ENCODE measurements around the gene ISG15.

Gene ISG15

DNA sequence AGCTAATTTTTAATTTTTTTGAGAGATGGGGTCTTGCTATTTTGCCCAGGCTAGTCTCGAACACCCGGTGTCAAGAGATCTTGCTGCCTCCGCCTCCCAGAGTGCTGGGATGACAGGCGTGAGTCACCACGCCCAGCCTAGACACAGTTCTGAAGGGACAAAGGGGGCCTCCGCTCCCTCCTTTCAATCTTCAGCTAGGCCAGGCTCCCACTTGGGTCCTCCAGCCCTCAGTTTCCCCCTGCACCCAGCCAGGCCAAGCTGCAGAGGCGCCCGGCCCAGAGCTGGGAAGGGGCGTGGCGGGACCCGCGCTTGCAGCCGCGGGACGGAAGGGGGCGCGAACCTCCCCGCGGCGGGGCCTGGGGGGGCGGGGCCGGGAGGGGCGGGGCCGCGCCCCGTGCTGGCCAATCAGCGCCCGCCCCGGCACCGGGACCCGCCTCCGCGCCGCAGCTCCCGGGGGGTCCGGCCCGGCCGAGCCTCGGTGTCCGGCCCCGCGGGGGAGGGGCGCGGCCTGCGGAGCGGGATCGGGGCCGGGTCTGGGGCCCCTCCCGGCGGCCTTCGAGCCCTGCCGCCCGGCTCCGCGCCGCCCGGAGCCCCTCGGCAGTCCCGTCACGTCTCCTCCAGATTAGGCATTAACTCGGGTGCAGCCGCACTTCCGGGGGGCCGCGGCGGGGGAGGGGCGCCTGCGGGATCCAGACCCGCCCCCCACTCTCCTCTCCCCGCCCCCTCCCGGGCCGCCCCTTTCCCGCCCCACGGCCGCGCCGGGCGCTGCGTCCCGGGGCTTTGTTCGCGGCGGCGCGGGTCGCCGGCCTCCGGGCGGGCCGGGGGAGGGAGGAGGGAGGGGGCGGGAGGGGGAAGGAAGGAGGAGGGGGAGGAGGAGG lies 6.1 kb downstream of the ISG15 start:
- H3K4me3 ChIP-seq (ENCODE audit: low read depth, low read length, poor library complexity, severe bottlenecking) = peak overlapping the region; percentile 53
- H3K9me3 ChIP-seq (ENCODE audit: low read length) = no peaks in the 10 kb centered on the region
- TF ChIP-seq CTCF (IDR thresholded peaks at IDR 0.05; ENCODE audit: low read length) (peak; percentile 18; the same call in 1 of the 2 replicates), EZH2 (IDR thresholded peaks at IDR 0.05; ENCODE audit: borderline replicate concordance, low read length) (no peak)
- H3K9ac ChIP-seq (ENCODE audit: low read length) = peak overlapping the region; percentile 48; the same call in 1 of the 2 replicates
- H3K27ac ChIP-seq (ENCODE audit: low read depth, low read length, poor library complexity, severe bottlenecking) = no peak overlapping the region
- H3K4me2 ChIP-seq (ENCODE audit: low read length) = peak overlapping the region; percentile 41
- H4K20me1 ChIP-seq (ENCODE audit: insufficient read depth, low read length) = no peaks in the 10 kb centered on the region
- no peaks in the 10 kb centered on the region for H3K36me3 ChIP-seq (ENCODE audit: insufficient read depth, low read length)
- H2AFZ ChIP-seq (ENCODE audit: low read length) = no peak overlapping the region
- H3F3A ChIP-seq (ENCODE audit: insufficient read depth, low read length) = no peaks in the 10 kb centered on the region
- H3K79me2 ChIP-seq (ENCODE audit: insufficient read depth, low read length) = no peaks in the 10 kb centered on the region
- H3K27me3 ChIP-seq (ENCODE audit: insufficient read depth, low read length) = peaks cover 16% of the 10 kb centered on the region; the same call in 1 of the 2 replicates
- H3K9me2 ChIP-seq (ENCODE audit: low read depth, low read length) = no peaks in the 10 kb centered on the region
- H3K4me1 ChIP-seq (ENCODE audit: insufficient read depth, low read length, severe bottlenecking) = peaks cover 12% of the 10 kb centered on the region

GRCh38 chr1:1020000-1020404 lies 6.7 kb downstream of the ISG15 start, which contains the start of gene AGRN:
AGRN (plus strand) TSS chr1:1020120; CDS start chr1:1020173, 53 bp downstream.
- no peaks in the 10 kb centered on the region for H3K9me3 ChIP-seq (ENCODE audit: low read length)
- H3F3A ChIP-seq (ENCODE audit: insufficient read depth, low read length) = no peaks in the 10 kb centered on the region
- H3K27ac ChIP-seq (ENCODE audit: low read depth, low read length, poor library complexity, severe bottlenecking) = no peak within 1 kb of the TSS
- H3K4me2 ChIP-seq (ENCODE audit: low read length) = peak within 1 kb of the TSS; percentile 81
- peaks cover 16% of the 10 kb centered on the region; the same call in 1 of the 2 replicates for H3K27me3 ChIP-seq (ENCODE audit: insufficient read depth, low read length)
- H3K9me2 ChIP-seq (ENCODE audit: low read depth, low read length) = no peaks in the 10 kb centered on the region
- no peaks in the 10 kb centered on the region for H4K20me1 ChIP-seq (ENCODE audit: insufficient read depth, low read length)
- H3K9ac ChIP-seq (ENCODE audit: low read length) = peak within 1 kb of the TSS; percentile 51; the same call in 1 of the 2 replicates
- TF ChIP-seq CTCF (IDR thresholded peaks at IDR 0.05; ENCODE audit: low read length) = no peak
- no peak for TF ChIP-seq EZH2 (IDR thresholded peaks at IDR 0.05; ENCODE audit: borderline replicate concordance, low read length)
- peaks cover 6% of the 10 kb centered on the region for H3K4me1 ChIP-seq (ENCODE audit: insufficient read depth, low read length, severe bottlenecking)
- no peaks in the 10 kb centered on the region for H3K79me2 ChIP-seq (ENCODE audit: insufficient read depth, low read length)
- no peaks in the 10 kb centered on the region for H3K36me3 ChIP-seq (ENCODE audit: insufficient read depth, low read length)
- H3K4me3 ChIP-seq (ENCODE audit: low read depth, low read length, poor library complexity, severe bottlenecking) = peak within 1 kb of the TSS; percentile 61
- no peak within 1 kb of the TSS for H2AFZ ChIP-seq (ENCODE audit: low read length)

DNA sequence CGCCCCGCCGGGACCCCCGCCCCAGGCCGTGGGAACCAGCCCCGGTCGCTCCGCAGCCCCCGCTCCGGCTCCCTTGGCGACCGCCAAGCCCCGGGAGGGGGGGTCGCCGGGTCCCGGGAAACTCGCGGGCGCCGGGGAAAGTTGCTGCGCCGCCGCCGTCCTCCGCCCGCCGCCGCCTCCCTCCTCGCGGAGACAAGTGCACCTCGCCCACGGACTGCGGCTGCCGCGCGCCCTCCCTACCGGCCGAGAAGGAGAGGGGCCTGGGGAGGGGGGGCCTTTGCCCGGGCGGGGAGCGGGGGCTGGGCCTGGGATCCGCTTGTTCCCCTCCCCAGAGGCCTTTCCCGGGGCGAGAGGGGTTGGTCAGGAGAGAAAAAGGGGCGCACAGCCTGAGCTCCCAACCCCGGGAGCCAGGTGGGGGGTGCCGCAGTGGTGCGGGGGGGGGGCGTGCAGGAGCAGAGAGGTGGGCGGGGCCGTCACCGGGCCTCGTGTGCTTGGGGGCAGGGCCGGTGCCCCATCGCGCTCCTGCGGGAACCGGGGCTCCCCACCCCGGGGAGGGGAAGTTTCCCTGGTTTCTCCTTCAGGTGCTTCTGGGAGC lies 7.2 kb downstream of the ISG15 start:
- no peak overlapping the region for H3K27ac ChIP-seq (ENCODE audit: low read depth, low read length, poor library complexity, severe bottlenecking)
- H4K20me1 ChIP-seq (ENCODE audit: insufficient read depth, low read length) = no peaks in the 10 kb centered on the region
- peaks cover 16% of the 10 kb centered on the region; the same call in 1 of the 2 replicates for H3K27me3 ChIP-seq (ENCODE audit: insufficient read depth, low read length)
- no peaks in the 10 kb centered on the region for H3K36me3 ChIP-seq (ENCODE audit: insufficient read depth, low read length)
- H3K4me1 ChIP-seq (ENCODE audit: insufficient read depth, low read length, severe bottlenecking) = peaks cover 4% of the 10 kb centered on the region
- H3K9me2 ChIP-seq (ENCODE audit: low read depth, low read length) = no peaks in the 10 kb centered on the region
- peak overlapping the region; percentile 51; the same call in 1 of the 2 replicates for H3K9ac ChIP-seq (ENCODE audit: low read length)
- H2AFZ ChIP-seq (ENCODE audit: low read length) = no peak overlapping the region
- TF ChIP-seq CTCF (IDR thresholded peaks at IDR 0.05; ENCODE audit: low read length) (no peak), EZH2 (IDR thresholded peaks at IDR 0.05; ENCODE audit: borderline replicate concordance, low read length) (no peak)
- no peaks in the 10 kb centered on the region for H3K79me2 ChIP-seq (ENCODE audit: insufficient read depth, low read length)
- no peaks in the 10 kb centered on the region for H3K9me3 ChIP-seq (ENCODE audit: low read length)
- H3F3A ChIP-seq (ENCODE audit: insufficient read depth, low read length) = no peaks in the 10 kb centered on the region
- peak overlapping the region; percentile 81 for H3K4me2 ChIP-seq (ENCODE audit: low read length)
- peak overlapping the region; percentile 61 for H3K4me3 ChIP-seq (ENCODE audit: low read depth, low read length, poor library complexity, severe bottlenecking)
